ENCODE data around the gene CEP78.

The CEP78 gene

DNA sequence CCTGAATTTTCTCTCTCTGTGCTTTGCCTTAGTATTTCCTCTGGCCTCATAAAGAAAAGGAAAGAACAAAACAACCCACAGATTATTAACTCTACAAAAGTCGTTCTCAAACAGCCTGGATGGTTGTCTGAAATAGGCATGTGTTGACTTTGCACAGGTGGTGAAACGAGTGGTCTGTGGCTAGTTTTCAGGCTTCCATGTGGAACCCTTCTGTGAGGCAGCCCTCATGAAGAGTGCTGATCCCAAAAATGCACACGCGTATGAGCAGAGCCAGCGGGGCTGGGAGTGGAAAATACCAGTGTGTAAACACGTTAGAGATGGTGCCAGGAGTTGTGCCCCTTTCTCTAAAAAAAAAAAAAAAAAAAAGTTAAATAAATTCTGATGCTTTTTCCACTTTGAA, 56.2 kb downstream of the CEP78 start:
- DNase-seq (ENCODE audit: insufficient read length) (no peak), FAIRE-seq (no peak)
- TF ChIP-seq POLR2AphosphoS5 (IDR thresholded peaks at IDR 0.05; ENCODE audit: low read depth, low read length) (no peak), TAF1 (IDR thresholded peaks at IDR 0.05; ENCODE audit: borderline replicate concordance, low read depth, low read length) (no peak), POLR2A (IDR thresholded peaks at IDR 0.05; ENCODE audit: low read depth, low read length) (no peak)

DNA sequence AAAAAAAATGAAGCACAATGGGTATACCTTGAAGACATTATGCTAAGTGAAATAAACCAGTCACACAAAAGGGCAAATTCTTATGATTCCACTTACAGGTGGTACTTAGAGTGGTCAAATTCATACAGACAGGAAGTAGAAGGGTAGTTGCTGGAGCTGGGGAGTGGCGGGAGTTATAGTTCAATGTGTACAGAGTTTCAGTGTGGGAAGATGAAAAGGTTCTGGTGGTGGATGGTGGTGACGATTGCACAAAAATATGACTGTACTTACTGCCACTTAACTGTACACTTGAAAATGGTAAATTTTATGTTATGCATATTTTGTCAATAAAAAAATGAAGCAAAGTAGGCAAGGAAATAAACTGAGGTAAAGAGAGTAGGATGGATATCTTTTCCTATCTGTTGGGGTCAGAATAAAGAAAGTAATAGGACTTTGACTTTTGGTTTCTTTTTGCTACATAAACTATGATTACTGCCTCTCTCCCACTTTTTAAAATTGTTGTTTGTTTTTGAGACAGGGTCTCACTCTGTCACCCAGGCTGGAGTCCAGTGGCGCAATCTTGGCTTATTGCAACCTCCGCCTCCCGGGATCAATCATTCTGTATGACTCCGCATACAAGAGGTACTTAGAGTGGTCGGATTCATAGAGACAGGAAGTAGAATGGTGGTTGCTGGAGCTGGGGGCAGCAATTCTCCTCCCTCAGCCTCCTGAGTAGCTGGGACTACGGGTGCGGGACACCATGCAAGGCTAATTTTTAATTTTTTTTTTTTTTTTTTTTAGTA, 57.0 kb downstream of the CEP78 start:
- TF ChIP-seq TAF1 (IDR thresholded peaks at IDR 0.05; ENCODE audit: borderline replicate concordance, low read depth, low read length) = no peak
- DNase-seq (ENCODE audit: insufficient read length) (no peak), FAIRE-seq (no peak)

DNA sequence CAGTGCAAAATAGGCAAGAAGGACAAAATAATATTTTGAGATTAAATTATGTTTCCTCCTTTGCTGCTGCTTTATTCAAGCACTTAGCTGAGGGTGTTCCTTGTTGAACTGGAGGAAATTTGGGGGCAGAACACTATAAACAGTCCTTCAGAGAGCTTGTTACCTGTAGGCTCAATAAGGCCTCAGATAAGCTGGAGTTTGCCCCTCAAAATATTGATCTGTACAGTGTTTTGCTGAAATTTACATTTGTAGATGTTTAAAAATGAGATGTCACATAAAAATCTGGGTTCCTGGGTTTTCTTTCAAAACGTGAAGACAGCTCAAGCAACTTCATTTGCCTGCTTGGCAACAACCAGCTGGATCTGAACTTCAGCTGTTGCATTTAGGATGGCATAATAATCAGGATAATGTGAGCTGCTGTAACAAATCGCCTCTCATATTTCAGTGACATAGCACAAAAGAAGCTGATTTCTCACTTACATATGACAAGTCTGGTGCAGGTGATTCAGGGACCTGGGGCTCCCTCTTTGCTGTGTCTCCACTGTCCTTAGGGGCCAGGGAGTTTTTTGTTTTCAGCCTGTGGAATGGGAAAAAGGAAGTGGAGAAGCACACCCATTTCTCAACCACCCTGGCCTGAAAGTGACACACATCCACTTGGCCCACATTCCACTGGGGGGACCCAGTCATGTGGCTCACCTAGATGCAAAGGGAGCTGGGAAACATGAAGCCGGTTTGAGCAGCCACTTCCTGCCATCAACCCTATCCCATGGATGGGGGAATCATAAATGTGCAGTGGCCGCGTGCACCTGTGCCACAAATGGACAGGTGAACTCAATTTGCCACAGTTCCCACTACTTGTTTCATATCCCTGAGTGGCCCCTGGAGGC, 58.7 kb downstream of the CEP78 start:
- FAIRE-seq (no peak), DNase-seq (ENCODE audit: insufficient read length) (no peak)
- TF ChIP-seq POLR2AphosphoS5 (IDR thresholded peaks at IDR 0.05; ENCODE audit: low read depth, low read length) (no peak), POLR2A (IDR thresholded peaks at IDR 0.05; ENCODE audit: low read depth, low read length) (no peak), TAF1 (IDR thresholded peaks at IDR 0.05; ENCODE audit: borderline replicate concordance, low read depth, low read length) (no peak)

DNA sequence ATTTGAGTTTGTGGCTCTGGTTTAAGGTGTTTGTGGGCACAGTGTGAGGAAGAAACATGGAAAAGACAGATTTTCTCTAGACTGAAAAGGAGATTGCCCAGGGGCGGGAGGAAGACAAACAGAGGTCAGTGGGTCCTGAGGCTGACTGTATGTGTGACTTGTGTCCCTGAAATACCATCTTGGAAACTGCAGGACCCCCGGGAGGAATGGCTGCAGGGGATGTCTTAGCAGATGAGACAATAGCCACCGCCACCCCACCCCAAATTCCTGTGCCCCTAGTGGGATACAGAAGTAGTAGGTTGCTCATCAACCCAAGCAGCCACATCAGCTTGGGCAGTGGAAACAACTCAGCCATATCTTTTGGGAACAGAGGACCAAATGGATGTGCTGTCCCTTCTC, 59.3 kb downstream of the CEP78 start:
- TF ChIP-seq TAF1 (IDR thresholded peaks at IDR 0.05; ENCODE audit: borderline replicate concordance, low read depth, low read length) (no peak), POLR2AphosphoS5 (IDR thresholded peaks at IDR 0.05; ENCODE audit: low read depth, low read length) (no peak), POLR2A (IDR thresholded peaks at IDR 0.05; ENCODE audit: low read depth, low read length) (no peak)
- FAIRE-seq (no peak), DNase-seq (ENCODE audit: insufficient read length) (no peak)

DNA sequence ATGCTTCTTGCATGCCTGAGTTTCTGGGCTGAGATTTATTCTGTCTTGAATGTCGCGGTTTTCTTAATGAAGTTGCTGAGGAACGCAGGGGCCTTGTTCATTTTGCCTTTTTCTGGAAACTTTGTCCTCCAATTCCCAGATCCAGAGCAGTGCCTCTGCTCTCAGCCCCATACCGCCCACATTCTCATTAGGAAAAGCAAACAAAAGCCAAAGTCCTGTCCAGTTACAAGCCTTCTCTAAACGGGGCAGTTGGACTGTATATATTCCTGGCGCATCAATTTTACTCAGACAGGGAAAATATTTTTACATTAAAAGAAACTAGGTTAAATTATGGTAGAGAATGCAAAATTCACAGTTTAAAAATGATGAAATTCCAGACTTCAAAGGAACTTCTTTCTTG, 59.9 kb downstream of the CEP78 start:
- FAIRE-seq (no peak), DNase-seq (ENCODE audit: insufficient read length) (no peak)
- TF ChIP-seq TAF1 (IDR thresholded peaks at IDR 0.05; ENCODE audit: borderline replicate concordance, low read depth, low read length) = no peak
- TF ChIP-seq POLR2AphosphoS5 (IDR thresholded peaks at IDR 0.05; ENCODE audit: low read depth, low read length) = no peak
- TF ChIP-seq POLR2A (IDR thresholded peaks at IDR 0.05; ENCODE audit: low read depth, low read length) = no peak

DNA sequence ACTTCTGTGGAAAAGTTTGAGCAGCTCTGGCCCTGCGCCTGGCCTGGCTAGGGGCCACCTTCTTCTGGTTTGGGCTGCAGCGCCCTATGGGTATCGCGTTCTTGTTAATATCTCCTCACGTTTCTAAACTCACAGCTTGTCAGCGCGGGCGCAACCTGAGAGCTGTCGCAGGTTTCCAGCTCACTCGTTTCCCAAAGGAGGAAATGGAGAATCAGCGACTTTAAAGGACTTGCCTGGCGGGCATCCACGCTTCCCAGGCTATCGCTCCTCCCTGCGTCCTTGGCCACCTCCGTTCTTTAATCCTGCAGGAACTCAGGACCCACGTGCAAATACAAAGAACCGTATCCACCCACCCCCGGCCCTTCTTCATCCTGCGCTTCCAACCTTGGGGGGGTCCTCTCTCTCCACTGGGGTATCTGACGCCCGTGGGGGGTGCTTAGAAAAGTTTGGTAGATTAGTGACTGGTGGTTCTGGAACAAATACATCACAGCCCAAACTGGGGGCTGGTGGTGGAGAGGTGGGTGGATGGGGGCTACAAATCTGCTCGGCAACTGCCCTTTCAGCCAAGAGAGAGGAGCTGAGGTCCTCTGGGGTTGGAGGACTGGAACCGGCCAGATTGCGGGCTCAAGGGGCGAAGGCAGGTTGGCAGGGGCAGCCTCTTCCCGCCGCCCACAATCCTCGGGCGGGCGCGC, 60.5 kb downstream of the CEP78 start:
- FAIRE-seq = no peak
- no peak for TF ChIP-seq TAF1 (IDR thresholded peaks at IDR 0.05; ENCODE audit: borderline replicate concordance, low read depth, low read length)
- 0 out of 2 replicates have a peak, but pooled peaks have one; percentile 10 for TF ChIP-seq POLR2AphosphoS5 (IDR thresholded peaks at IDR 0.05; ENCODE audit: low read depth, low read length)
- TF ChIP-seq POLR2A (IDR thresholded peaks at IDR 0.05; ENCODE audit: low read depth, low read length) = no peak; the same call in 1 of the 2 replicates
- DNase-seq (ENCODE audit: insufficient read length) = no peak

DNA sequence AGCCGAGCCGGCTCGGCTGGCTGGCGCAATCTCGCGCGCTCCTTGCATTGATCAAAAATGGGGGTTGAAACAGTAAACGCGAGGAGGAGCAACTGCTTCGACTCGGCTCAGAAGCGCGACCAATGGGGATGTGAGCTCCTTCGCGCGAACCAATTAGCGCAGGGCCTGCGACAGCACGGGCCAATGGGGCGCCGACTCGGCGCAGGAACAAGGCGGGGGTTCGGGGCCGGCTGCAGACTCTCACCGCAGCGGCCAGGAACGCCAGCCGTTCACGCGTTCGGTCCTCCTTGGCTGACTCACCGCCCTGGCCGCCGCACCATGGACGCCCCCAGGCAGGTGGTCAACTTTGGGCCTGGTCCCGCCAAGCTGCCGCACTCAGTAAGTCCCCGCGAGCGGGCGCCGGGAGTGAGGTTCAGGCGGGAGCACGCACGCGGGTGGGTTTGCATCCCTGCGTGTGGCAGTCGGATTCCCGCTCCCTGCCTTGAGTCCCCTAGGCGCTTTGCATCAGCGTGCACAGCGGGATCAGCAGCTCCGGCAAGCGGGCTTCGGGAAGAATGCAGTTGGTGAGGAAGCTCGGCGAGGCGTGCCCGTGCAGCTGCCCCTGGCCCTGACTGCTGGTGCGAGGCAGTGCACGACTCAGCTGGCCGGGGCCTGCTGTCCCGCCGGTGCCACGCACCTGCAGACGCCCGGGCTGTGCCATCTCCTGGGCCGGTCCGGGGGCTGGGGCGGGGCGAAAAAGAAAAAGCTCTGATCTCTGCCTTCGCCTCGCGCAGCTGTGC, 61.2 kb downstream of the CEP78 start, which contains the start of gene PSAT1:
TSS of gene PSAT1 (plus strand) at position 233 of the 779 bp plus-strand sequence. CDS start at position 319, 86 bp downstream.
- DNase-seq (ENCODE audit: insufficient read length) (peak; percentile 96), FAIRE-seq (peak; percentile 98)
- TF ChIP-seq TAF1 (IDR thresholded peaks at IDR 0.05; ENCODE audit: borderline replicate concordance, low read depth, low read length) (no peak), POLR2A (IDR thresholded peaks at IDR 0.05; ENCODE audit: low read depth, low read length) (peak; percentile 73; the same call in 1 of the 2 replicates), POLR2AphosphoS5 (IDR thresholded peaks at IDR 0.05; ENCODE audit: low read depth, low read length) (0 out of 2 replicates have a peak, but pooled peaks have one; percentile 30)

DNA sequence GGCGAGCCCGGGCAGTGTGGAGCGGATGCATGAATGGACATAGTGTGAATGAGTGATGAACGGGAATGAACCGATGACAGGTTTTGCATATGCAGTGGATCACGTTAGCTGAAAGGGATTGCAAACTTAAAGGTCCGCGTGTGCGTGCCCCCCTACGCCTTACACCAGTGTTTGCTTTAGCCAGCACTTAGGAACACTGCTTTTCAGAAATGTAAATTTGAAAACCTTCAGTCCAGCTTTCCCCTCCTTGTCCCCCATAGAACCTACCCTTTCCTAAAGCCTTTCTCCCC, 61.7 kb downstream of the CEP78 start:
- DNase-seq (ENCODE audit: insufficient read length) (no peak), FAIRE-seq (peak; percentile 62)
- no peak for TF ChIP-seq POLR2AphosphoS5 (IDR thresholded peaks at IDR 0.05; ENCODE audit: low read depth, low read length)
- no peak for TF ChIP-seq TAF1 (IDR thresholded peaks at IDR 0.05; ENCODE audit: borderline replicate concordance, low read depth, low read length)
- no peak for TF ChIP-seq POLR2A (IDR thresholded peaks at IDR 0.05; ENCODE audit: low read depth, low read length)

DNA sequence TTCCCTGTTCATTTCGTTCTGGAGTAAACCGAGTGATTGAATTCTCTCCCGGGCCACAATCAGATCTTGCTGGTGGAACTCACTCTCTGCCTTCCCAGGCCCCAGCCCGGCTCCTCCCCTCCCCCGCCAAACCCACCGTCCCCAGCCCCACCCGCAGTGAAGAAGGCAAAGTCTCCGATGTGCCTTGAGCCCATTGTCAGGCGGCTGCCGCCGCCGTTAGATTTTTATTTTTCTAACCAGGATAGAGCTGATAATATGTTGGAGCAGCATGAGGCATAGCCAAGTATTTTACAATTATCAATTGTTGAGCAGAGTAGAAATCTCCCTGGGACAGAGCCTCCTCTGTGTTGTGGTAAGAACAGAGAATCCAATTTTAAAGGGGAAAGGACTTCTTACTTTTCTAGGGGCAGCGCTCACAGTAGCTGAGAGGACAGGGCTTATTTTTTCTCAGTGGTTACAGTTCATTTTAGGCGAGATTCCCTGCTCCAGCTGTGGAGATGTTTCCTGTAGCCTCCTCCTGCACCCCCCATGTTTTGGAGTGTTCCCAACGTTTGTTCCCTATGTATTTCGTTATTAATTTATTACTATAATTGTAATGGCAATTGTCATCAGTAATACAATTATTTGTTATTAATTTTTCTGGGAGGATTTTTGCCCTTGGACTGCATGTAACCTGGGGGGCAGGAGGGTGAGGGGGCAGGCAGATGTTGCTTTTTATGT, 62.3 kb downstream of the CEP78 start:
- DNase-seq (ENCODE audit: insufficient read length) (no peak), FAIRE-seq (no peak)
- TF ChIP-seq TAF1 (IDR thresholded peaks at IDR 0.05; ENCODE audit: borderline replicate concordance, low read depth, low read length) (no peak), POLR2AphosphoS5 (IDR thresholded peaks at IDR 0.05; ENCODE audit: low read depth, low read length) (no peak), POLR2A (IDR thresholded peaks at IDR 0.05; ENCODE audit: low read depth, low read length) (no peak)

DNA sequence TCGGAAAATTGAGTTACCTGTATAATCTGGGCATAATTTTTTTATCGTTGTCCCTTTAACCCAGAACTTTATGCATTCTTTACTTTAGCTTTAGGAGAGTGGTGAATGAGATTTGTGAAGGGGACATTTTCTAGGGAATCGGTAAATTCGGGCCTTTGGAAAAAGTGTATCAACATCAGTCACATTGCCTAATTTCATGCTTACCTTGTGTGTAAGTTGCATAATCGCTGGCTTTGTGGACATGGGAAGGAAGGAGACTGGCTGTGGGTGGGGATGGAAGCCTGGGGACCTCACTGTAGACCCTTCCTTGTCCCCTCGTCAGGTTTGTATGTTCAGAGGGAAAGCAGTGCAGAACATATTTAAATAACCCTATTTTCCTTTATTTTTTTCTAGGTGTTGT, 64.3 kb downstream of the CEP78 start:
- TF ChIP-seq POLR2AphosphoS5 (IDR thresholded peaks at IDR 0.05; ENCODE audit: low read depth, low read length) = no peak
- TF ChIP-seq TAF1 (IDR thresholded peaks at IDR 0.05; ENCODE audit: borderline replicate concordance, low read depth, low read length) = no peak
- TF ChIP-seq POLR2A (IDR thresholded peaks at IDR 0.05; ENCODE audit: low read depth, low read length) = no peak
- DNase-seq (ENCODE audit: insufficient read length) = no peak
- FAIRE-seq = no peak
